HG02870 (cell line): ENCODE data around the gene LSM11.
"Not testable (repeated sequence)": the region's sequence is repeated elsewhere in the genome, so short reads cannot be mapped to it uniquely, and the experiment has no call there.

Experiments
- ATAC-seq: cut with Tn5 transposase; IDR thresholded peaks from one replicate; pipeline ENCODE4 v1.9.1; 2021; ENCODE audit warnings: mild to moderate bottlenecking, moderate library complexity; ENCODE audit not compliant: unreplicated experiment

Gene LSM11

GRCh38 chr5:157743163-157744050 is at the start of gene LSM11:
Gene LSM11, plus strand, starts transcription at chr5:157743712. Its CDS starts 39 bp downstream, at chr5:157743751.
- ATAC-seq = peak; percentile 88

- ATAC-seq = not testable (repeated sequence)
Observed at GRCh38 chr5:157693816-157694215, 49.7 kb upstream of the LSM11 start.

GRCh38 chr5:157696154-157696553 is 47.4 kb upstream of the LSM11 start:
- not testable (repeated sequence) for ATAC-seq

- not testable (repeated sequence) for ATAC-seq
Observed at GRCh38 chr5:157698674-157699073, 44.8 kb upstream of the LSM11 start.

GRCh38 chr5:157703736-157704135 is 39.8 kb upstream of the LSM11 start:
- ATAC-seq = no peak

GRCh38 chr5:157708866-157709265 is 34.6 kb upstream of the LSM11 start:
- no peak for ATAC-seq

GRCh38 chr5:157709346-157709745 is 34.2 kb upstream of the LSM11 start:
- no peak for ATAC-seq

GRCh38 chr5:157710431-157710830 is 33.1 kb upstream of the LSM11 start:
- ATAC-seq = no peak

GRCh38 chr5:157710882-157711281 is 32.6 kb upstream of the LSM11 start:
- peak; percentile 70 for ATAC-seq

- ATAC-seq = no peak
Observed at GRCh38 chr5:157713830-157714595, 29.5 kb upstream of the LSM11 start.

- no peak for ATAC-seq
Observed at GRCh38 chr5:157714596-157714864, 29.0 kb upstream of the LSM11 start.

- peak; percentile 76 for ATAC-seq
Observed at GRCh38 chr5:157718519-157718918, 25.0 kb upstream of the LSM11 start.

GRCh38 chr5:157719245-157719644 is 24.3 kb upstream of the LSM11 start:
- no peak for ATAC-seq

- ATAC-seq = no peak
Observed at GRCh38 chr5:157721159-157721558, 22.4 kb upstream of the LSM11 start.

- ATAC-seq = not testable (repeated sequence)
Observed at GRCh38 chr5:157722895-157723294, 20.6 kb upstream of the LSM11 start.

GRCh38 chr5:157726607-157727006 is 16.9 kb upstream of the LSM11 start:
- not testable (repeated sequence) for ATAC-seq

GRCh38 chr5:157727858-157728257 is 15.7 kb upstream of the LSM11 start:
- not testable (repeated sequence) for ATAC-seq

- peak; percentile 66 for ATAC-seq
Observed at GRCh38 chr5:157729858-157730257, 13.7 kb upstream of the LSM11 start.

GRCh38 chr5:157730900-157731271 is 12.6 kb upstream of the LSM11 start:
- no peak for ATAC-seq

- ATAC-seq = peak; percentile 88
Observed at GRCh38 chr5:157731272-157732129, 12.0 kb upstream of the LSM11 start, which contains the start of gene THG1L. Gene THG1L, plus strand, starts transcription at chr5:157731420. Its CDS starts 21 bp downstream, at chr5:157731441.

GRCh38 chr5:157732130-157732514 is 11.4 kb upstream of the LSM11 start:
- ATAC-seq = no peak
